ENCODE data around the gene NFATC3.

NFATC3 gene

DNA sequence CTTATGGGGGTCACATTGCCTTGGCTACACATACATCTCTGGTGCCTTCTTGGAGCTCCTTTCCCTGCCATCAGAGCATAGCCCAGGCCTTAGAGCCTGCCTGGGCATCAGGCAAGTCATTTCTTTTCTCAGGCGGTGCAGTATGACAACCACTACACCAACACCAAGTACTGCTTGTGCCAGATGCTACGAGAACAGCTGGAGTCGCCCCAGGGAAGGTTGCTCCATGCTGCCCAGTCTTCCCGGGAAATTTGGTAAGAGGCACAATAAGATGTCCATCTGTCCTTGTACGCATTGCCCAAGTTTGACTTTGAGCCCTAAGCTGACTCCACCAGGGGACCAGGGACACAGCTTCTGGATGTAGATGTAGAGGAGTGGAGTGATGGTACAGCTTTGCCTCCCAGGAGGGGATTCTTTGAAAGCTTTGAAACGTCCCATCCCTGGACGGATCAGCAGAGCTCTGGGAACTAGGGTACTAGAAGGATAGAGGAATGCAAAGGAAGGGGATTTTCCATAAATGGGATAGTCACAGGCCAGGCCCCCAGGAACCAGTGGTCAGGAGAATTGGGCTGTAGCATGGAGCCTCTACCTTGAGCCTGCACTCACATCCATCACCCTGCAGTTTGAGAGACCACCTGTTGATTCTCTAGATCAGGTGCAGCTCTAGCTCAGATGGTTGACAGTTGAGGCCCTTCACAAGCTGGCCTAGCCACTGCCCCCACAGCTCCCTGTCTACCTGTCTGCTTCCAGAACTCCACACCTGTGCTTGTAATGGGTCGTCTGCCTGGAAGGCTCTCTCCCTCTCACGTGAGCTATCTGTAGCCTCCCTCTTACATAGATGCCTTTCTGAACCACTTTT is 11.0 kb upstream of the NFATC3 start:
- no peak for DNase-seq (ENCODE audit: extremely low read depth, low read depth)
- TF ChIP-seq, protein P1, sequence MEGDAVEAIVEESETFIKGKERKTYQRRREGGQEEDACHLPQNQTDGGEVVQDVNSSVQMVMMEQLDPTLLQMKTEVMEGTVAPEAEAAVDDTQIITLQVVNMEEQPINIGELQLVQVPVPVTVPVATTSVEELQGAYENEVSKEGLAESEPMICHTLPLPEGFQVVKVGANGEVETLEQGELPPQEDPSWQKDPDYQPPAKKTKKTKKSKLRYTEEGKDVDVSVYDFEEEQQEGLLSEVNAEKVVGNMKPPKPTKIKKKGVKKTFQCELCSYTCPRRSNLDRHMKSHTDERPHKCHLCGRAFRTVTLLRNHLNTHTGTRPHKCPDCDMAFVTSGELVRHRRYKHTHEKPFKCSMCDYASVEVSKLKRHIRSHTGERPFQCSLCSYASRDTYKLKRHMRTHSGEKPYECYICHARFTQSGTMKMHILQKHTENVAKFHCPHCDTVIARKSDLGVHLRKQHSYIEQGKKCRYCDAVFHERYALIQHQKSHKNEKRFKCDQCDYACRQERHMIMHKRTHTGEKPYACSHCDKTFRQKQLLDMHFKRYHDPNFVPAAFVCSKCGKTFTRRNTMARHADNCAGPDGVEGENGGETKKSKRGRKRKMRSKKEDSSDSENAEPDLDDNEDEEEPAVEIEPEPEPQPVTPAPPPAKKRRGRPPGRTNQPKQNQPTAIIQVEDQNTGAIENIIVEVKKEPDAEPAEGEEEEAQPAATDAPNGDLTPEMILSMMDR (IDR thresholded peaks at IDR 0.05; ENCODE audit: low read depth, low read length): no peak

GRCh38 chr16:68074850-68075555 is 10.2 kb upstream of the NFATC3 start:
- DNase-seq (ENCODE audit: extremely low read depth, low read depth): no peak

DNA sequence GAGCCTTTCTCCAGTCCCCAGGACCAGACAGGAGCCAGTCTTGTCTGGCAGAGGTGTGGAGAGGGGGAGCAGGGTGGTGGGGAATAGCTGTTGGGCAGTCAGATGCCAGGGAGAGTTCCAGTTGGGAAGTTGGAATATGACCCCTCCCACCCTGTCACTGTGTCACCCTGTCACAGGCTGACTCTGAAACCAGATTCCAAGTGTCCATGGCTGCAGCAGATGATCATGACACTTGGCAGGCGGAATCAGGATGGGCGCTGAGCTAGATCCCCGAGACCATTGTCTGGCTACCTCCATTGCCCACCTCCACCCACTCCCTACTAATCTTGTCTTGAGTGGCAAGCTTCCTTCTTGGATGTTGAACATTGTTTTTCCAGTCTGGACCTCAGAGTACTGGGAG is 9.2 kb upstream of the NFATC3 start:
- TF ChIP-seq, protein P1 (IDR thresholded peaks at IDR 0.05; ENCODE audit: low read depth, low read length): no peak
- DNase-seq (ENCODE audit: extremely low read depth, low read depth): no peak

More at GRCh38 chr16:68074850-68075555, 10.2 kb upstream of the NFATC3 start:
- TF ChIP-seq, protein P1 (IDR thresholded peaks at IDR 0.05; ENCODE audit: low read depth, low read length): no peak

DNA sequence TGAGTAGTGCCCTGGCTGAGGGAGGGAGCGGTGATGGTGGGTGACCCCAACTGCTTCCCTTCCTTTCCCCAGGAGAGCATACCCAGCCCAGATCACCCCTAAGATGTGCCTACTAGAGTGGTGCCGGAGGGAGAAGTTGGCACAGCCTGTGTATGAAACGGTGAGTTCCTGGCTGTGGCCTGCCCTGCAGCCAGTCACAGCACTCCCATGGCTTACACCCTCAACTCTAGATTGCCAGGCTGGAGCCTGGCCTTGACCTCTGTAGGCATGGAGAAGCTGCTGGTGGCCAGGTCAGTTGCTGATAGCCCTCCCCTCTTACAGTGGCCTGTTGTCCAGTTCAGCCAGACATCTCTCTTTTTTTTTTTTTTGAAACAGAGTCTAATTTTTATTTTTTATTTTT is 8.6 kb upstream of the NFATC3 start:
- TF ChIP-seq, protein P1 (IDR thresholded peaks at IDR 0.05; ENCODE audit: low read depth, low read length): no peak
- DNase-seq (ENCODE audit: extremely low read depth, low read depth): no peak

GRCh38 chr16:68077866-68078700 is 7.1 kb upstream of the NFATC3 start:
- DNase-seq (ENCODE audit: extremely low read depth, low read depth): no peak
- TF ChIP-seq, protein P1 (IDR thresholded peaks at IDR 0.05; ENCODE audit: low read depth, low read length): no peak

GRCh38 chr16:68078701-68079375 is 6.3 kb upstream of the NFATC3 start:
- TF ChIP-seq, protein P1 (IDR thresholded peaks at IDR 0.05; ENCODE audit: low read depth, low read length): no peak
- DNase-seq (ENCODE audit: extremely low read depth, low read depth): no peak

All from AG09319 (cell line).